Measurements from ENCODE around the gene AKAP12.

The AKAP12 gene

DNA sequence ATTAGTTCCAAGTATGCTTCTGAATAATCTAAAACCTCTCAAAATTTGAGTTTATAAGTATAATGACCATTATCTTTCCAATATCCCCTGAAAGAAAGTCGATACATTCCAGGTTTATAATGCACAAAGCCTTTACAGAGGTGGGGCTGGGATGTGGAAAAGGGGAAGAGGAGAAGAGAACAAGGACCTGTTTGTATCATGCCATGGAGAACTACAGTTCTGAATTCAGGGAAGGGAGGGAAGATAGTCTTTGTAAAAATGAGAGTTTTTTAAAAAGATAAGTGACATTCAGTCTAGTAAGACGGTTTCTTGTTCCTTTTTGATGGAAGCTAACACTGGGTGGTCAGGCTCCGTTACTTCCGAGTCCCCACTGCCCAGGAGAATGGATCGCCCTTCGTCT is 125.5 kb downstream of the AKAP12 start:
- Histone ChIP-seq H3K36me3 (ENCODE audit: insufficient read depth, low read length) (peaks cover 32% of the 10 kb centered on the region), H3K4me3 (ENCODE audit: low read length, poor library complexity, severe bottlenecking) (no peak overlapping the region), H4K20me1 (ENCODE audit: insufficient read depth, low read length, poor library complexity, severe bottlenecking) (no peaks in the 10 kb centered on the region), H3K9ac (ENCODE audit: low read depth, low read length, poor library complexity, severe bottlenecking) (no peak overlapping the region), H3K9me2 (replicated peaks; ENCODE audit: low read depth, low read length) (no peaks in the 10 kb centered on the region), H3K79me2 (ENCODE audit: insufficient read depth, low read length) (no peaks in the 10 kb centered on the region), H3K4me2 (ENCODE audit: low read depth, low read length, poor library complexity, severe bottlenecking) (no peak overlapping the region), H3K4me1 (ENCODE audit: insufficient read depth, low read length, poor library complexity, severe bottlenecking) (no peaks in the 10 kb centered on the region), H3K27me3 (ENCODE audit: insufficient read depth, low read length, poor library complexity, severe bottlenecking) (no peaks in the 10 kb centered on the region), H3K9me3 (ENCODE audit: insufficient read depth, low read depth, low read length) (no peaks in the 10 kb centered on the region), H2AFZ (ENCODE audit: low read length) (no peak overlapping the region), H3F3A (ENCODE audit: low read depth) (no peaks in the 10 kb centered on the region)
- TF ChIP-seq CTCF (conservative IDR thresholded peaks at IDR 0.05; ENCODE audit: low read length) (no peak), EZH2phosphoT487 (IDR thresholded peaks at IDR 0.05; ENCODE audit: borderline replicate concordance) (no peak)

- Histone ChIP-seq H3K9me3 (ENCODE audit: insufficient read depth, low read depth, low read length) (no peaks in the 10 kb centered on the region), H3K36me3 (ENCODE audit: insufficient read depth, low read length) (peaks cover 33% of the 10 kb centered on the region; the same call in 1 of the 2 replicates), H3K4me2 (ENCODE audit: low read depth, low read length, poor library complexity, severe bottlenecking) (no peak overlapping the region), H3K4me3 (ENCODE audit: low read length, poor library complexity, severe bottlenecking) (no peak overlapping the region), H3K4me1 (ENCODE audit: insufficient read depth, low read length, poor library complexity, severe bottlenecking) (peaks cover 31% of the 10 kb centered on the region), H3K9me2 (replicated peaks; ENCODE audit: low read depth, low read length) (no peaks in the 10 kb centered on the region), H3F3A (ENCODE audit: low read depth) (peaks cover 4% of the 10 kb centered on the region; the same call in 1 of the 2 replicates), H3K79me2 (ENCODE audit: insufficient read depth, low read length) (peaks cover 16% of the 10 kb centered on the region), H4K20me1 (ENCODE audit: insufficient read depth, low read length, poor library complexity, severe bottlenecking) (peaks cover 42% of the 10 kb centered on the region), H2AFZ (ENCODE audit: low read length) (no peak overlapping the region), H3K9ac (ENCODE audit: low read depth, low read length, poor library complexity, severe bottlenecking) (no peak overlapping the region), H3K27me3 (ENCODE audit: insufficient read depth, low read length, poor library complexity, severe bottlenecking) (no peaks in the 10 kb centered on the region)
- no peak for TF ChIP-seq EZH2phosphoT487 (IDR thresholded peaks at IDR 0.05; ENCODE audit: borderline replicate concordance)
- peak; percentile 32 for TF ChIP-seq CTCF (conservative IDR thresholded peaks at IDR 0.05; ENCODE audit: low read length)
These were observed 130.8 kb downstream of the AKAP12 start for GRCh38 chr6:151370509-151371078.

DNA sequence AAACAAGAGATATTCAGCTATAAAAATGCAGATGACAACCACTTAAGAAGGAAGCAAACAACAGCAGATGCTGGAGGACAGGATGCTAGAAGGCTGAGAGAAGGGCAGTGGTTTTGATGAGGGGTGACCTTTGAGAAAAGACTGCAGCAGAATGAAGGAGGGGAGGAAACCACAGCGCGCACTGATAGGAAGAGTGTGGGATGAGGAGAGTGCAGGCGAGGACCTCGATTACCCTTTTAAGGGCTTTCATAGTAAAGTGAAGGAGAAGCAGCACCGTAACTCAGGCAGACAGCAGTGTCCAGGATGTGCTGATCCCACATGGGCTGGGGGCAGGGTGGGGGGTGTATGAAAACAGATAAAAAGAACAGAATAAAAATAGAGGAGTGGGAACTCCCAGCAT is 132.4 kb downstream of the AKAP12 start:
- Histone ChIP-seq H3K36me3 (ENCODE audit: insufficient read depth, low read length) (peaks cover 20% of the 10 kb centered on the region; the same call in 1 of the 2 replicates), H2AFZ (ENCODE audit: low read length) (no peak overlapping the region), H3K27me3 (ENCODE audit: insufficient read depth, low read length, poor library complexity, severe bottlenecking) (no peaks in the 10 kb centered on the region), H3K9me3 (ENCODE audit: insufficient read depth, low read depth, low read length) (no peaks in the 10 kb centered on the region), H3K9me2 (replicated peaks; ENCODE audit: low read depth, low read length) (no peaks in the 10 kb centered on the region), H3K9ac (ENCODE audit: low read depth, low read length, poor library complexity, severe bottlenecking) (no peak overlapping the region), H3F3A (ENCODE audit: low read depth) (peaks cover 10% of the 10 kb centered on the region; the same call in 1 of the 2 replicates), H3K4me1 (ENCODE audit: insufficient read depth, low read length, poor library complexity, severe bottlenecking) (peaks cover 42% of the 10 kb centered on the region), H3K79me2 (ENCODE audit: insufficient read depth, low read length) (peaks cover 19% of the 10 kb centered on the region), H3K4me3 (ENCODE audit: low read length, poor library complexity, severe bottlenecking) (peak overlapping the region; percentile 50), H3K4me2 (ENCODE audit: low read depth, low read length, poor library complexity, severe bottlenecking) (peak overlapping the region; percentile 66), H4K20me1 (ENCODE audit: insufficient read depth, low read length, poor library complexity, severe bottlenecking) (peaks cover 47% of the 10 kb centered on the region)
- TF ChIP-seq EZH2phosphoT487 (IDR thresholded peaks at IDR 0.05; ENCODE audit: borderline replicate concordance), result no peak
- TF ChIP-seq CTCF (conservative IDR thresholded peaks at IDR 0.05; ENCODE audit: low read length), result no peak

Data from Loucy (cell line).